Heart left ventricle (tissue), 16 donors: ENCODE data around the gene C2orf69. TPM values are rescaled to one million over a fixed set of nuclear protein-coding genes. Genes with fewer than 3 reads are reported as not detected.

Source experiments
- ATAC-seq, 4 donors: fragments of 200-7000 bp; cut with Tn5 transposase; one replicate each; pipeline ENCODE4 v1.9.1; 2020 to 2022; ENCODE audit warnings: moderate library complexity in 4 of 4, mild to moderate bottlenecking in 3 of 4, moderate number of reproducible peaks in 1 of 4
- DNase-seq, 5 donors: peaks; one replicate each; pipeline ENCODE4 v3.0.0-alpha.2; 2020
- H3K27ac ChIP-seq, 12 donors: fragments of 200-600 bp; sonication (generic) in 4 of 12; one replicate each; pipeline versions ENCODE4 v1.5.0 to v1.8.0; 2016 to 2022; ENCODE audit warnings: mild to moderate bottlenecking in 2 of 12
- H3K27me3 ChIP-seq, 9 donors: fragments of 200-600 bp; sonication (generic) in 2 of 9; one replicate each; pipeline versions ENCODE4 v1.5.1 to v1.8.0; 2016 to 2022; ENCODE audit warnings: mild to moderate bottlenecking in 3 of 9
- H3K36me3 ChIP-seq, 9 donors: fragments of 200-600 bp; sonication (generic) in 2 of 9; one replicate each; pipeline versions ENCODE4 v1.5.0 to v1.8.0; 2018 to 2022; ENCODE audit warnings: mild to moderate bottlenecking in 2 of 9
- H3K4me1 ChIP-seq, 12 donors: fragments of 200-600 bp; sonication (generic) in 4 of 12; one replicate each; pipeline versions ENCODE4 v1.5.0 to v1.8.0; 2016 to 2022; ENCODE audit warnings: mild to moderate bottlenecking in 3 of 12
- H3K4me3 ChIP-seq, 12 donors: fragments of 200-600 bp; sonication (generic) in 4 of 12; one replicate each; pipeline versions ENCODE4 v1.5.0 to v1.8.0; 2017 to 2022; ENCODE audit warnings: mild to moderate bottlenecking in 9 of 12, moderate library complexity in 4 of 12
- H3K9me3 ChIP-seq, 12 donors: fragments of 200-600 bp; sonication (generic) in 4 of 12; one replicate each; pipeline versions ENCODE4 v1.5.0 to v1.8.0; 2016 to 2022; ENCODE audit warnings: mild to moderate bottlenecking in 1 of 12
- CTCF ChIP-seq, 12 donors: fragments of 200-600 bp; sonication (generic) in 4 of 12; IDR thresholded peaks; one replicate each; pipeline versions ENCODE4 v1.5.0 to v1.8.0; 2018 to 2022; ENCODE audit warnings: antibody characterized with exemption in 12 of 12, mild to moderate bottlenecking in 5 of 12
- POLR2A ChIP-seq, 2 donors: fragments of 450-650 bp; IDR thresholded peaks; one replicate each; pipeline ENCODE4 v1.6.1; 2017; ENCODE audit warnings: antibody characterized with exemption in 2 of 2, mild to moderate bottlenecking in 2 of 2, moderate library complexity in 2 of 2
- WGBS, 4 donors: extraction: QIAGEN DNeasy Blood & Tissue Kit in 2 of 4; methylation state at CpG; one replicate each; pipeline versions ENCODE4 v1.1.5 to v1.1.7; 2013 to 2018; 5-methylcytosine and 5-hydroxymethylcytosine counted together
- intact Hi-C, 10 donors: fragments of 100-400 bp; cut with DNase I; formaldehyde crosslinking; loops; one replicate each; pipeline versions ENCODE4 v1.11.1 to v1.14.2; 2022
- polyA plus RNA-seq, 2 donors: library from polyadenylated mRNA; stranded (reverse); fragments of 200-250 nt; gene quantifications; one replicate each; pipeline ENCODE4 v1.2.3, GENCODE V29; 2013
- total RNA-seq, 9 donors: library from RNA; depleted of rRNA in 2 of 9; stranded (reverse); fragments of >200 nt in 2 of 9; fragmentation: NEBNext Ultra II Directional in 3 of 9; extraction: Animal tissue kit (Norgen Biotek cat#: 25700) in 3 of 9; gene quantifications; one replicate each; pipeline versions ENCODE4 v1.1.0 to v1.2.4, GENCODE V29; 2016 to 2023
- donor health status: ischemic (EF 13 %, LVEDD 7.1; RV severe dilation, severe dysfunction).
- donor health status: healthy with polysubstance abuse.
- donor health status: DM: no; HTN: yes; CAD: no.
- donor health status: DM: no; HTN: no; CAD: no.
- donor health status: ischemic (EF 25% LVEDD 6.9; RV normal size, moderate dysfunction).
- donor health status: ischemic (EF 25% LVEDD 5.7; RV mildly dilated, moderate dysfunction).
- donor health status: healthy.
- donor health status: DM: yes; HTN: yes; CAD: no.
- donor health status: ischemic (EF 35%, LVEDD 5.7; RV mildly dilated, moderate dysfunction).
- donor health status: nonischemic (EF 11% LVEDD 7.7; RV severe dilation, severe dysfunction).
- donor health status: DM: yes; HTN: yes; CAD: no.
- donor health status: PGD.
- donor health status: ischemic (EF 29% LVEDD 5.4; RV normal size, mild dysfunction).
- donor health status: nonischemic (EF 23%, LVEDD 6.1; RV moderate dilation, normal function).

Gene C2orf69
- total and polyA plus RNA-seq, 11 donors = 5.5 to 10.6 (median 8.6) TPM

GRCh38 chr2:199895406-199895805 is 15.7 kb upstream of the C2orf69 start:
- Histone ChIP-seq H3K27me3 (no peaks in the 10 kb centered on the region), H3K9me3 (no peaks in the 10 kb centered on the region), H3K4me3 (no peak overlapping the region), H3K27ac (no peak overlapping the region), H3K36me3 (no peaks in the 10 kb centered on the region), H3K4me1 (no peaks in the 10 kb centered on the region)
- TF ChIP-seq CTCF (IDR thresholded peaks at IDR 0.05) = no peak
- no peak for TF ChIP-seq POLR2A (IDR thresholded peaks at IDR 0.05)
- intact Hi-C loops = no loop called here
- ATAC-seq (no peak), DNase-seq (no peak)
- WGBS, 4 donors = 82 to 84% (median 83%) methylated on average over 3 of the region's 3 CpGs

GRCh38 chr2:199896617-199897016 is 14.5 kb upstream of the C2orf69 start:
- DNase-seq = no peak
- Histone ChIP-seq H3K9me3 (no peaks in the 10 kb centered on the region), H3K4me3 (no peak overlapping the region), H3K27me3 (no peaks in the 10 kb centered on the region), H3K36me3 (no peaks in the 10 kb centered on the region), H3K4me1 (no peaks in the 10 kb centered on the region), H3K27ac (no peak overlapping the region)
- WGBS, 4 donors = 82 to 92% (median 88%) methylated on average over 2 of the region's 2 CpGs
- intact Hi-C loops = no loop called here
- no peak for TF ChIP-seq POLR2A (IDR thresholded peaks at IDR 0.05)
- TF ChIP-seq CTCF (IDR thresholded peaks at IDR 0.05) = no peak
- ATAC-seq = no peak

- no peak for ATAC-seq
- Histone ChIP-seq H3K27ac (no peak overlapping the region), H3K27me3 (no peaks in the 10 kb centered on the region), H3K36me3 (no peaks in the 10 kb centered on the region), H3K4me3 (no peak overlapping the region), H3K9me3 (no peaks in the 10 kb centered on the region), H3K4me1 (no peaks in the 10 kb centered on the region)
- 90 to 91% (median 90%) methylated on average over 4 of the region's 4 CpGs for WGBS, 4 donors
- DNase-seq = no peak
- no peak for TF ChIP-seq POLR2A (IDR thresholded peaks at IDR 0.05)
- no peak for TF ChIP-seq CTCF (IDR thresholded peaks at IDR 0.05)
- intact Hi-C loops = no loop called here
Measured at GRCh38 chr2:199901942-199902341, 9.2 kb upstream of the C2orf69 start.

GRCh38 chr2:199902486-199903110 is 8.5 kb upstream of the C2orf69 start:
- intact Hi-C loops = no loop called here
- TF ChIP-seq POLR2A (IDR thresholded peaks at IDR 0.05) (no peak), CTCF (IDR thresholded peaks at IDR 0.05) (no peak)
- Histone ChIP-seq H3K9me3 (no peaks in the 10 kb centered on the region), H3K27me3 (no peaks in the 10 kb centered on the region), H3K27ac (no peak overlapping the region), H3K4me1 (no peaks in the 10 kb centered on the region), H3K4me3 (no peak overlapping the region), H3K36me3 (no peaks in the 10 kb centered on the region)
- DNase-seq = no peak
- ATAC-seq = no peak
- 79 to 85% (median 84%) methylated on average over 4 of the region's 4 CpGs for WGBS, 4 donors
